NCI-H2227 (cell line): ENCODE results near the gene SLC5A11.
"Not testable (repeated sequence)": the region's sequence is repeated elsewhere in the genome, so short reads cannot be mapped to it uniquely, and the experiment has no call there.

ENCODE experiments used
- DNase-seq: peaks from one replicate; lab custom pipeline; 2025; ENCODE audit not compliant: unreplicated experiment; lab: John Stamatoyannopoulos, UW

Gene SLC5A11

DNA sequence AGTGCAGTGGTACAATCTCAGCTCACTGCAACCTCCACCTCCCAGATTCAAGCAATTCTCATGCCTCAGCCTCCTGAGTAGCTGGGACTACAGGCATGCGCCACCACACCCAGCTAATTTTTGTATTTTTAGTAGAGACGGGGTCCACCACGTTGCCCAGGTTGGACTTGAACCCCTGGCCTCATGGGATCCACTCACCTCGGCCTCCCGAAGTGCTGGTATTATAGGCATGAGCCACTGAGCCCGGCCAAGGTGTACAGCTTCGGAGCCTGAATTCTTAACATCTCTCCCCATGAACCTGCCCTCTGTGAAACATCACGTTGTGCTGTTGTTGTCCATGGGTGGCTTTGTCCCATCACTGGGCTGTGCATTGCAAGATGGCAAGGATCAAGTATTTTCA lies 11.1 kb downstream of the SLC5A11 start:
- not testable (repeated sequence) for DNase-seq

DNA sequence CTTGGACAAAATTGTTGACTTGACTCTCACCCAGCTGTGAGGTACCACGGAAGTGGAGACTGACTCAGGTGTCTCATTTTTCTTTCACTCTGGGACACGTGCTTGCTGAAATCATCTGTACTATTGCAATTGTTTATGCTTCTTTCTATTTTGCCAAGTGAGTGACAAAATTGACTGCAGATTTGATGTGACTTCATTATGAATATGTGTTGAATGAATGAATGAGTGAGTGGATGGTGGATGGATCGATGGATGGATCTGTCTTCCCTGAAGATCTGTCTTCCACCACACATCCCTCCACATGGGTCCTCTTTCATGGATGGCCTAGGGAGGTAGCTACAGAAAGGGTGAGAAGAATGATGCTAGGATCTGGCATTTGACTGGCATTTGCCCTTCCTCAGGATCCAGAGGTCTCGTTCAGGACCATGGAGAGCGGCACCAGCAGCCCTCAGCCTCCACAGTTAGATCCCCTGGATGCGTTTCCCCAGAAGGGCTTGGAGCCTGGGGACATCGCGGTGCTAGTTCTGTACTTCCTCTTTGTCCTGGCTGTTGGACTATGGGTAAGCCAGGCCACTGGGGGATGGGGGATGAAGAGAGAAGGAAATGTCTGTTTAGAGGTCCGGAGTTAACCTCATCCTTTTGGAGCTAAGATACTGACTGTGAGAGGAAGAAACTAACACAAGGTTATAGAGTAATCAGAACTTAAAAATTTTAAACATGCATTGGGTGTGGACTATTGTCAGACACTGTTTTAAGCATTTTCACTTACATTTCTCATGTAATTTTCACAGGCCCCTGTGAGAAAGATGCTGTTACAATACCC lies 12.7 kb downstream of the SLC5A11 start:
- no peak for DNase-seq

DNA sequence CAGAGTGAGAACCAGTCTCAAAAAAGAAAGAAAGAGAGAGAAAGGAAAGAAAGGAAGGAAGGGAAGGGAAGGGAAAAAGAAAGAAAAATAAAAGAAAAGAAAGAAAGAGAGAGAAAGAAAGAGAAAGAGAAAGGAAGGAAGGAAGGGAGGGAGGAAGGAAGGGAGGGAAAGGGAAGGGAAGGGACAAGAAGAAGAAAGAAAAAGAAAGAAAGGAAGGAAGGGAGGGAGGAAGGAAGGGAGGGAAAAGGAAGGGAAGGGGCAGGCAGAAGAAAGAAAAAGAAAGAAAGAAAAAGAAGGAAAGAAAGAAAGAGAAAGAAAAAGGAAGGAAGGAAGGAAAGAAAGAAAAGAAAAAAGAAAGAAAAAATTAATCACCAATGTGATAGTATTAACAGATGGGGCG lies 15.7 kb downstream of the SLC5A11 start:
- DNase-seq = no peak

DNA sequence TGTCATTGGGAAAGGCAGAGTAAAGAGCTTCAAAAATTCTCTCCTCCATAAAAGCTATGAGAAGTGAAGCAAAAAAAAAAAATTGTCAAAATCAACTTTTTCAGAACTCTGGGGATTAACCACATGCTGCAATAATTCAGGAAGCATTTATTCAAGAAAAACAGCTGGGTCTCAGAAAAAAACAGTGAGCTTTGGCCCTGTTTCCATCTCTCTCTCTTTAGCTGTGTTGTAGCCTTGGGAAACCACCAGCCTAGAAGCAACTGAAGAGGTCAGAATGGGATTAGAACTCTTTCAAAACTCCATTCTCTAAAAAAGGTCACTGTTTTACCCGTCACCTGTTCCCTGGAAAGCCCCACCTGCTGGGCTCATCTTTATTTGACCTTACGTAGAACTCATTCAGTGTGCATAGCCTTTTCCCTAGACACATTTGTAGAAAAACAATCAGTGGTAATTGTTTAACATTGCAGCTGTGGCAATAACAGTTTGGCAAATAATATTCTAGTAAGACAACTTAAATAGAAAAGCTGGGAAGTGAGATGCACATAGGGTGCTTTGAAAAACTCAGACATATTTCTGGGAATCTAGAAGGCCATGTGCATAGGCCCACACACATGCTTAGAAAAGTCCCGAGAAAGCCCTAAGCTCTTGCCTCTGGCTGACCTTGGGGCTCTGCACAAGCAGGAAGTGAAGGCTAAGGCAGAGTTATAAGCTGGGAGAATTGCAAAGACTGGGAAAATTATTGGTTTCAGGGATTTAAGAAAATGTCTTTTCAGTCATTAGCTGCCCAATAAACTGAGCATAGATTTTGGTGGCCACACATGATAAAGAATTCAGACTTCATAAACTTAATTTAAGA lies 18.0 kb downstream of the SLC5A11 start:
- DNase-seq = no peak

DNA sequence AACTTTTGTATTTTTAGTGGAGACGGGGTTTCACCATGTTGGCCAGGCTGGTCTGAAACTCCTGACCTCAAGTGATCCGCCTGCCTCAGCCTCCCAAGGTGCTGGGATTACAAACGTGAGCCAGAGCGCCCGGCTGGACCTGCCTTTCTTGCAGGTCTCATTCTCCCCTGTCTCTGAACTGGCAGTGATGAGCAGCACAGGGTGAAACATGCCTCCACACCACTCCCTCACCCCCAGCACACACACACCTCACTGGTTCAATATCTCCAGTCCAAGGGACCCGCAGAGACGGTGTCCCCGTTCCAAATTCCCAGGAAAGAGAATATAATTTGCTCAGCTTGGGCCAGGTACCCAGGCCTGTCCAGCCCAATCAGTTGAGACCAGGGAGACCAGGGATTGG lies 23.3 kb downstream of the SLC5A11 start:
- no peak for DNase-seq

GRCh38 chr16:24871891-24872290 lies 26.1 kb downstream of the SLC5A11 start:
- DNase-seq = no peak

DNA sequence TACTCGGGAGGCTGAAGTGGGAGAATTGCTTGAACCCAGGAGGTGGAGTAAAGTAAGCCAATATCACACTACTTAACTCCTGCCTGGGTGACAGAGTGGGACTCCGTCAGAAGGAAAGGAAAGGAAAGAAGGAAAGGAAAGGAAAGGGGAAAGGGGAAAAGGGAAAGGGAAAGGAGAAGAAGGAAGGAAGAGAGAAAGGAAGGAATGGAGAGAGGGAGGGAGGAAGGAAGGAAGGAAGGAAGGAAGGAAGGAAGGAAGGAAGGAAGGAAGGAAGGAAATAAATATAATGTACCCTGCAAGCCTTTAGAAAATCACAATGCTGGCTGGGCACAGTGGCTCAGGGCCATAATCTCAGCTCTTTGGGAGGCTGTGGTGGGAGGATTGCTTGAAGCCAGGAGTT lies 27.3 kb downstream of the SLC5A11 start:
- DNase-seq = no peak

GRCh38 chr16:24875466-24875865 lies 29.7 kb downstream of the SLC5A11 start:
- DNase-seq = no peak

GRCh38 chr16:24876231-24876630 lies 30.5 kb downstream of the SLC5A11 start:
- DNase-seq = no peak

- no peak for DNase-seq
Observed at GRCh38 chr16:24879684-24880083, 33.9 kb downstream of the SLC5A11 start.

- DNase-seq = peak; percentile 28
Observed at GRCh38 chr16:24883714-24884151, 38.0 kb downstream of the SLC5A11 start.

DNA sequence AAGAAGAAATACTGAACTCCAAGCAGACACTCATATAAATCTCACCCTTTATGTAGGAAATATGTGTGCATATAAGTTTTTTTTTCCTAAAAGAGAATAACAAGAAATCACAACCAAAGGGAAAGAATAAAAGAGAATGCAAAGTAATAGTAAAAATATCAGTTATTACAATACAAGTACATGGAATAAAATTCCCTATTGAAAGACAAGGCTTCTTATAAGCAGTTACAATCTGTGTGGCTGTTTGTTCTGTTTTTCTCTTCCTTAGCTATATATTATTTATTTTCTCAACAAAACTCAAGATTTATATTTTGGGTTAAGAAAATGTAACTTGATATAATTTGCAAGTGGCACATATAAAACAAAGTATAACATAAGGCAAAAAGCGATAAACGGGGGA lies 41.7 kb downstream of the SLC5A11 start:
- no peak for DNase-seq

- DNase-seq = no peak
Observed at GRCh38 chr16:24890746-24891145, 45.0 kb downstream of the SLC5A11 start.

GRCh38 chr16:24896439-24896838 lies 50.7 kb downstream of the SLC5A11 start:
- no peak for DNase-seq

GRCh38 chr16:24897522-24897921 lies 51.8 kb downstream of the SLC5A11 start:
- DNase-seq = not testable (repeated sequence)

DNA sequence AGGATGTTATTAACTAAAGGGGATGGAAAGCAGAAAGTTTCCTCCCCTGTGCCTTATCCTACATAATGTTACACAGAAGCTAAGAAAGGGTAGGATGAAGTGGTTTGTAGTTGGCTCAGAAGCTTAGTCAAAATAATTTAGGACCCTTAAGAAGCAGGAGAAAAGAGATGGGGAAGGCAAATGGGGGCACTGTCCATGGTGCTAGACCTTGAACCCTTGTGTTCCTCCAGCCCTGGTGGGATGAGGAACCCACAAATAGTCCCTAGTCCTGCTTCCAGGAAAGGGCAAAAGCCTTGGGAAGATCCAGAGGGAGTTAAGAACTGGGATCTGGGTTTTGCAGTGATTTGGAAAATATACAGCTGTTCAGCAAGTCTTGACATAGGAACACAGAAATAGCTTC lies 54.5 kb downstream of the SLC5A11 start:
- DNase-seq = no peak

DNA sequence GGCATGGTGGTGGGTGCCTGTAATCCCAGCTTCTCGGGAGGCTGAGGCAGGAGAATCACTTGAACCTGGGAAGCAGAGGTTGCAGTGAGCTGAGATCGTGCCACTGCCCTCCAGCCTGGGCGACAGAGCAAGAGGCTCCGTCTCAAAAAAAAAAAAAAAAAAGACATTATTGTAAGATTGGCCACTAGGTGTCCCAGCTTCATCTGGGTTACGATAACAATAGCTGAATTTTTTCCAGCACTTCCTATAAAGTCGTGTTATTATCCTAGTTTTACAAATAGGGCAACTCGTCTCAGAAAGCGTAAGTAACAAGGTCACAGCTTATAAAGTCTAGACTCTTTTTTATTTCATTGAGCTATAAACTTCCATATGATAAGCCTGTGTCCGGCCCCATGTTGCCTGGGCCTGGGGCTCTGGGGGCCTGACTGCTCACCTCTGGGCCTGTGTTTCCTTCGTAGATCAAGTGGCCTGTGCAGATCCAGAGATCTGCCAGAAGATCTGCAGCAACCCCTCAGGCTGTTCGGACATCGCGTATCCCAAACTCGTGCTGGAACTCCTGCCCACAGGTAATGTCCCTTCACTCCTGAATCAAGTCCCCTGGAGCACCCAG lies 60.5 kb downstream of the SLC5A11 start:
- peak; percentile 8 for DNase-seq

DNA sequence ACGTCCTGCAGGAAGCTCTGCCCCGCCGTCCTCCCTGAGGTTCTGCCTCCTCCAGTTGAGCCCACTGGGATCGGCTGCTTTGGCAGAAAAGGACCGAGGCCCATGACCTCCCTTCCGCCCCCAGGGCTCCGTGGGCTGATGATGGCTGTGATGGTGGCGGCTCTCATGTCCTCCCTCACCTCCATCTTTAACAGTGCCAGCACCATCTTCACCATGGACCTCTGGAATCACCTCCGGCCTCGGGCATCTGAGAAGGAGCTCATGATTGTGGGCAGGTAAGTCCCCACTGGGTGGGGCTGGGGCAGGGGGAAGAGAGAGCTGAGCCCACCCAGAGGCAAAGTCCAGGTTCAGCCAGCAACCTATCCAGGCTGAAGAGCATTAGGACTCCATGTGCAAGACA lies 61.1 kb downstream of the SLC5A11 start:
- no peak for DNase-seq

- DNase-seq = no peak
Observed at GRCh38 chr16:24908716-24909115, 63.0 kb downstream of the SLC5A11 start.

DNA sequence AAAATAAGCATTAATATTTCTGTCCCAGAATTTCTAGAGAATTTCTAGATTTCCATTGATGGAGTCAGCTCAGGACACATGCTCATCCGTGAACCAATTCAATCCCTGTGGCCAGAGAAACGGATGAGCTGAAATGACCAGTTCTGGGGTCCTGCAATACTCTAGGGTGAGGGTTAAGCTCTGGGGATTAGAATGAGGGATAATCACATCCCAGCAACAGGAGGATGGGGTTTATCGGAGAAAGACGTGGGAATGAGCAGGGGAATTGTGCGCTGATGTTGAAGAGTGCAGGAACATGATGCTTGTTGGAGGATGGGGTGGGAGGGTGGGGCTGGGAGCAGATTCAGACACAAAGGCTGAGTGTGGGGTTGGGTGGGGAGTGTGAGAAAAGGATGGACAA lies 64.1 kb downstream of the SLC5A11 start:
- no peak for DNase-seq

- DNase-seq = no peak
Observed at GRCh38 chr16:24915019-24915418, 69.3 kb downstream of the SLC5A11 start.

GRCh38 chr16:24915576-24915975 lies 69.8 kb downstream of the SLC5A11 start:
- DNase-seq = no peak
